Progenitor cell of endocrine pancreas (in vitro differentiated cells): ENCODE measurements around the gene ACOT7. TPM values are rescaled to one million over a fixed set of nuclear protein-coding genes. Genes with fewer than 3 reads are reported as not detected.

Experiments used
- DNase-seq: peaks from one replicate; pipeline ENCODE4 v3.0.0; 2021; ENCODE audit warnings: low spot score; ENCODE audit not compliant: unreplicated experiment
- H3K27ac Mint-ChIP-seq: 2 replicates; pipeline ENCODE4 v1.8.0; 2021; ENCODE audit warnings: mild to moderate bottlenecking, moderate library complexity, mixed read lengths
- H3K27me3 Mint-ChIP-seq: 2 replicates; pipeline ENCODE4 v1.8.0; 2021; ENCODE audit warnings: mixed read lengths
- H3K36me3 Mint-ChIP-seq: 2 replicates; pipeline ENCODE4 v1.8.0; 2022; ENCODE audit warnings: mixed read lengths; ENCODE audit not compliant: insufficient read depth
- H3K4me1 Mint-ChIP-seq: 2 replicates; pipeline ENCODE4 v1.8.0; 2021; ENCODE audit warnings: low read depth, mixed read lengths
- H3K4me3 Mint-ChIP-seq: 2 replicates; pipeline ENCODE4 v1.8.0; 2021; ENCODE audit warnings: low read depth, mild to moderate bottlenecking, moderate library complexity, mixed read lengths
- H3K9me3 Mint-ChIP-seq: 2 replicates; pipeline ENCODE4 v1.8.0; 2021; ENCODE audit warnings: low read depth, mixed read lengths
- CTCF ChIP-seq: fragments of 200-600 bp; sonication (generic); IDR thresholded peaks from one replicate; pipeline ENCODE4 v1.5.0; 2021; ENCODE audit warnings: antibody characterized with exemption, mild to moderate bottlenecking; ENCODE audit not compliant: unreplicated experiment
- total RNA-seq: library from RNA; stranded (reverse); gene quantifications from 2 replicates; pipeline ENCODE4 v1.2.1, GENCODE V29; 2021

ACOT7 gene
- total RNA-seq, 1 donor from 2014 or later, result 30.2 TPM

DNA sequence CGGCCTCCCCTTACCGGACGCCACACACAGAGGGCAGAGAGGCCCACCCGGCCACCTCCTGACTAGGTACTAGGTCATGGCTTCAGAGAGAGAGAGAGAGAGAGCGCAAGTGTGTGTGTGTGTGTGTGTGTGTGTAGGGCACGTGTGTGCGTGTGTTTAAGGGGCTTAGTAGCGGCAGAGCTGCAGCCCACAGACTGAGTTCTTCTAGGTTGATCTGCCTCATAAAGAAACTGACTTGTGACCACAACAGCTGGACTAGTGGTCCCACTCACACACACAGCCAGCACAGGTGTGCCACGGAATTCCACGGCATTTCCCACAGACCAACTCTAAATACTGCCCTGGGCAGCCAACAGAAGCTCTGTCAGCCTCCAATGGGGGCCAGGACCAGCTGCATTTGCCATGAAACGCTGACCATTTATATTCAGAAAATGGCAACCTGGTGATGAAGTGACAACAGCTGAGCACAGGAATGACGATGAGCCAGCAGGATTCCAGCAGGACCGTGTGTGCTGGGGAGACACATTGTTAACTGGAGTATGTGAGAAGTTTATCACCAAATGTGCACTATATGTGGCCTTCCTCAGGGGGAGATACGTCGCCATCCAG, 93.9 kb downstream of the ACOT7 start:
- no peak overlapping the region for H3K4me3 Mint-ChIP-seq
- H3K27me3 Mint-ChIP-seq, result no peaks in the 10 kb centered on the region
- H3K4me1 Mint-ChIP-seq, result no peaks in the 10 kb centered on the region
- TF ChIP-seq CTCF, result no peak
- H3K9me3 Mint-ChIP-seq, result no peaks in the 10 kb centered on the region
- H3K36me3 Mint-ChIP-seq, result peaks cover 5% of the 10 kb centered on the region
- DNase-seq, result no peak
- peak overlapping the region; percentile 18 for H3K27ac Mint-ChIP-seq

DNA sequence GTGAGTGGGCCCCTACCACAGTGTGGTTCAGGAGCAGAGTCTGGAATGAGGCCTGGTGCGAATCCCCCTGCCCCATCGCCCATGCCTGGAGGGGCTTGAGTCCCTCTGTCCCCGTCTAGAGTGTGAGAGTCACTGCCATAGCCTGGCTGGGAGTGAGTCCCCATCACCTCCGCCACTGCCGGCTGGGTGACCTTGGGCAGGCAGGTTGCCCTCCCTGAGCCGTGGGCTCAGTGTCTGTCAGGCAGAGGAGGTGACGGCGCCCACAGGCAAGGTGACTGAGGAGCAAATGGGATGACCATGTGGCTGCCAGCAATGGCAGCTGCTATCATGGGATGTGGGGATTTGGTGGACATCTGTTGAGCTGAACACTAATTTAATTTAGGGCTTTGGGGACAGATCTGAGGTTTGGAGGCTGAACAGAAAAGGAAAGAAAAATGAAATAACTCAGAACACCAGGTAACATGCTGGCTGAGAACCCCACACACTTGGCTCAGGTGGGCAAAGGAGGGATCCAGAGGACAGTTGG, 94.6 kb downstream of the ACOT7 start:
- H3K9me3 Mint-ChIP-seq, result no peaks in the 10 kb centered on the region

DNA sequence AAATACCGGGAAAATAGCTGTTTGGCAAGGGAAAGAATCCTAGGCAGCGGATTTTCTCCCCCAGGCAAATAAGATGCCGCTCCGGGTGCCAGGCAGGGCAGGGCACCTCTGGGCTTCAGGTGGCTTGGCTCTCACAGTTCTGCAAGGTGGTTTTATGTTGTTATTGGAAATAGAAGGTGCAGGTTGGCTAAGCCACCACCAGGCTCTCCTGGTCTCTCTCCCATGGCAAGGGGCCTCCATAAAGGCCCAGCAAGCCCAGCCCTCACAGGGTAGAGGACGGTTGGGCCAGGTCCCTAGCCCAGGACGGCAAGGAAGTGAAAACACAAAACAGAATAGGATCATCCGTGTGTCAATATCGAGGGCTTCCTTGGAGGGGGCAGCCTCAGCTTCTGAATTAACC, 95.0 kb downstream of the ACOT7 start:
- Mint-ChIP-seq H3K36me3 (peaks cover 4% of the 10 kb centered on the region), H3K4me3 (no peak overlapping the region), H3K9me3 (no peaks in the 10 kb centered on the region), H3K27ac (no peak overlapping the region), H3K4me1 (no peaks in the 10 kb centered on the region), H3K27me3 (no peaks in the 10 kb centered on the region)
- DNase-seq, result no peak
- TF ChIP-seq CTCF, result no peak

More for the DNA sequence above, 94.6 kb downstream of the ACOT7 start:
- DNase-seq, result no peak
- no peak overlapping the region for H3K4me3 Mint-ChIP-seq
- H3K27me3 Mint-ChIP-seq, result no peaks in the 10 kb centered on the region
- peaks cover 6% of the 10 kb centered on the region for H3K36me3 Mint-ChIP-seq
- TF ChIP-seq CTCF, result no peak
- H3K27ac Mint-ChIP-seq, result peak overlapping the region; percentile 18
- no peaks in the 10 kb centered on the region for H3K4me1 Mint-ChIP-seq

DNA sequence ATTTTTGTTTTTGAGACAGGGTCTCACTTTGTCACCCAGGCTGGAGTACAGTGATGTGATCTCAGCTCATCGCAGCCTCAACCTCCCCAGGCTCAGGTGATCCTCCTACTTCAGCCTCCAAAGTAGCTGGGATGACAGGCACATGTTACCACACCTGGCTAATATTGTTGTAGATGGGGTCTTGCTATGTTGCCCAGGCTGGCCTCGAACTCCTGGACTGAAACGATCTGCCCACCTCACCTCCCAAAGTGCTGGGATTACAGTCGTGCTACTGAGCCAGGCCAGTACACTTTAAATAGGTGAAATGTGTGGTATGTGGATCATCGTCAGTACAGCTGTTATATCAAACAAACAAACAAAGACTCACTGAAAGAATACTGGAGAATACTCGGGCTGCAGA, 97.7 kb downstream of the ACOT7 start:
- Mint-ChIP-seq H3K27me3 (no peaks in the 10 kb centered on the region), H3K36me3 (peaks cover 8% of the 10 kb centered on the region), H3K4me1 (no peaks in the 10 kb centered on the region), H3K9me3 (no peaks in the 10 kb centered on the region), H3K4me3 (no peak overlapping the region), H3K27ac (no peak overlapping the region)
- no peak for TF ChIP-seq CTCF
- DNase-seq, result no peak

DNA sequence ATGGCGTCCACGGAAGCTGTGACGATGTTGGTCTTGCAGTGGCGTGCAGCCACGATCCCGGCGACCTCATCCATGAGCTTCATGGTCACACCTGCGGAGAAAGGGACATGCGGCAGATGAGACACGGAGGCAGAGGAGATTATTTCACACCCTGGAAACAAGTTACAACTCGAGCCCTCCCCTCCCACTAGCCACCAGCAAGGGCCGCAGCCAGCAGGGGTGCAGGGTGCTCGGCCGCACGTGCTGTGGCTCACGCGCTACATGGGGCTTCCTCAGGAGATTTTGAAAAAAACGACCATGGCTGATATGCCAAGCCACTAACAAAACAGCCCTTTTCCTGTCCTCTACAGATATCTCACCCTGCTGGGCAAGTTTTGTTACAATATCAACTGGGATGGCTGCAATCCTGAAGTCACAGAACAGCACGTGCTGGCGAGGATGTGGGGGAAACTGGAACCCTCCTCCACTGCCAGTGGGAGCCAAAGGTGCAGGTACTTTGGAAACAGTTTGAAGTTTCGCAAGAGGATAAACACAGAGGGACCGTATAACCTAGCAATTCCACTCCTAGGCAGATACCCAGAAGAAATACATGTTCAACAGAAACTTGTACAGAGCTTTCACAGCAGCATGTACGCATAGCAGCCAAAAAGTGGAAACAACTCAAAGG, 98.5 kb downstream of the ACOT7 start:
- Mint-ChIP-seq H3K4me3 (no peak overlapping the region), H3K9me3 (no peaks in the 10 kb centered on the region), H3K4me1 (no peaks in the 10 kb centered on the region), H3K27me3 (no peaks in the 10 kb centered on the region), H3K36me3 (peaks cover 7% of the 10 kb centered on the region), H3K27ac (no peak overlapping the region)
- DNase-seq, result no peak
- no peak for TF ChIP-seq CTCF
